Tibial nerve (tissue), 3 donors: ENCODE data around the gene HAPLN2.
"Not testable (repeated sequence)": the region's sequence is repeated elsewhere in the genome, so short reads cannot be mapped to it uniquely, and the experiment has no call there.

ENCODE experiments used
- EP300 ChIP-seq, 2 donors: sonication (generic); formaldehyde crosslinking; IDR thresholded peaks; one replicate each; pipeline ENCODE4 v1.6.1; 2017; ENCODE audit warnings: antibody characterized with exemption in 2 of 2, mild to moderate bottlenecking in 1 of 2
- POLR2A ChIP-seq, 2 donors: fragments of 450-650 bp; IDR thresholded peaks; one replicate each; pipeline ENCODE4 v1.6.1; 2017; ENCODE audit warnings: antibody characterized with exemption in 2 of 2, mild to moderate bottlenecking in 2 of 2, moderate library complexity in 2 of 2

DNA sequence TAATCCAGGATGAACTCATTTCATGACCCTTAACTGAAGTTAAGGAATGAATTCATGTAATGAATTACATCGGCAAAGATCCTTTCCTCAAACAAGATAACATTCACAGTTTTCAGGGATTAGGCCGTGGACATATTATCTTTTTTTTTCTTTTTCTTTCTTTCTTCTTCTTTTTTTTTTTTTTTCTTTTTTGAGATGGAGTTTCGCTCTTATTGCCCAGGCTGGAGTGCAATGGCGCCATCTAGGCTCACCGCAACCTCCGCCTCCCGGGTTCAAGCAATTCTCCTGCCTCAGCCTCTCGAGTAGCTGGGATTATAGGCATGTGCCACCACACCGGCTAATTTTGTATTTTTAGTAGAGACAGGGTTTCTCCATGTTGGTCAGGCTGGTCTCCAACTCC, 11.9 kb downstream of the HAPLN2 start:
- not testable (repeated sequence) for TF ChIP-seq POLR2A, EP300 (IDR thresholded peaks at IDR 0.05)
